Liver (tissue), 9 donors: ENCODE results near the gene EPN3. TPM values are rescaled to one million over a fixed set of nuclear protein-coding genes. Genes with fewer than 3 reads are reported as not detected.

Source experiments
- DNase-seq: peaks from one replicate; pipeline ENCODE4 v3.0.0-alpha.2; 2017; ENCODE audit warnings: low spot score
- H3K27ac ChIP-seq, 2 donors: one replicate each; pipeline ENCODE4 v1.7.0; 2013; ENCODE audit warnings: inconsistent platforms in 2 of 2, low read length in 2 of 2, control low read depth in 1 of 2, low read depth in 1 of 2, mild to moderate bottlenecking in 1 of 2
- H3K27me3 ChIP-seq, 4 donors: one replicate each; pipeline versions ENCODE4 v1.6.1 to v1.7.0; 2013; ENCODE audit warnings: low read length in 3 of 4, inconsistent platforms in 1 of 4, mild to moderate bottlenecking in 1 of 4, moderate library complexity in 1 of 4; ENCODE audit not compliant: control insufficient read depth in 4 of 4, insufficient read depth in 4 of 4
- H3K36me3 ChIP-seq, 4 donors: one replicate each; pipeline versions ENCODE4 v1.6.1 to v1.7.0; 2013; ENCODE audit warnings: low read length in 3 of 4, mild to moderate bottlenecking in 3 of 4, low read depth in 1 of 4, moderate library complexity in 1 of 4; ENCODE audit not compliant: control insufficient read depth in 4 of 4, insufficient read depth in 3 of 4
- H3K4me1 ChIP-seq, 4 donors: one replicate each; pipeline versions ENCODE4 v1.6.1 to v1.7.0; 2013; ENCODE audit warnings: low read length in 3 of 4, mild to moderate bottlenecking in 3 of 4, moderate library complexity in 1 of 4; ENCODE audit not compliant: control insufficient read depth in 4 of 4, insufficient read depth in 4 of 4
- H3K4me3 ChIP-seq, 3 donors: one replicate each; pipeline versions ENCODE4 v1.6.1 to v1.7.0; 2013; ENCODE audit warnings: low read length in 3 of 3, control low read depth in 1 of 3, low read depth in 1 of 3, mild to moderate bottlenecking in 1 of 3
- H3K9ac ChIP-seq, 2 donors: one replicate each; pipeline ENCODE4 v1.7.0; 2013; ENCODE audit warnings: low read length in 2 of 2, mild to moderate bottlenecking in 2 of 2, moderate library complexity in 2 of 2, control low read depth in 1 of 2, low read depth in 1 of 2
- H3K9me3 ChIP-seq, 4 donors: one replicate each; pipeline versions ENCODE4 v1.6.1 to v1.7.0; 2013; ENCODE audit warnings: low read length in 3 of 4; ENCODE audit not compliant: control insufficient read depth in 4 of 4
- ATF3 ChIP-seq: IDR thresholded peaks from 2 replicates; pipeline ENCODE4 v1.6.1; 2016; ENCODE audit warnings: antibody characterized with exemption
- CTCF ChIP-seq: fragments of 150-350 bp; IDR thresholded peaks from 2 replicates; pipeline ENCODE4 v1.5.1; 2017; ENCODE audit warnings: improper control_type of control experiment, low read depth, low read length; ENCODE audit not compliant: missing input control
- EGR1 ChIP-seq, 2 donors: IDR thresholded peaks; 2 replicates each; pipeline ENCODE4 v1.6.1; 2016 to 2018; ENCODE audit warnings: antibody characterized with exemption in 2 of 2, low read depth in 2 of 2
- FOXA1 ChIP-seq: IDR thresholded peaks from 2 replicates; pipeline ENCODE4 v1.6.1; 2016; ENCODE audit warnings: antibody characterized with exemption
- FOXA2 ChIP-seq: IDR thresholded peaks from 2 replicates; pipeline ENCODE4 v1.6.1; 2016; ENCODE audit warnings: antibody characterized with exemption
- HNF4A ChIP-seq, 2 donors: conservative IDR thresholded peaks; 2 replicates each; pipeline ENCODE4 v1.6.1; 2016; ENCODE audit warnings: antibody characterized with exemption in 2 of 2, mild to moderate bottlenecking in 2 of 2
- HNF4G ChIP-seq: IDR thresholded peaks from 2 replicates; pipeline ENCODE4 v1.6.1; 2016; ENCODE audit warnings: antibody characterized with exemption
- JUND ChIP-seq, 2 donors: IDR thresholded peaks; 2 replicates each; pipeline ENCODE4 v1.6.1; 2016; ENCODE audit warnings: antibody characterized with exemption in 2 of 2
- MAX ChIP-seq: IDR thresholded peaks from 2 replicates; pipeline ENCODE4 v1.6.1; 2016; ENCODE audit warnings: antibody characterized with exemption
- NR2F2 ChIP-seq: IDR thresholded peaks from 2 replicates; pipeline ENCODE4 v1.6.1; 2016; ENCODE audit warnings: antibody characterized with exemption
- RAD21 ChIP-seq, 2 donors: IDR thresholded peaks; 2 replicates each; pipeline ENCODE4 v1.6.1; 2016; ENCODE audit warnings: antibody characterized with exemption in 2 of 2, mild to moderate bottlenecking in 2 of 2
- REST ChIP-seq: IDR thresholded peaks from 2 replicates; pipeline ENCODE4 v1.6.1; 2016; ENCODE audit warnings: antibody characterized with exemption, mild to moderate bottlenecking
- RXRA ChIP-seq, 2 donors: IDR thresholded peaks; 2 replicates each; pipeline ENCODE4 v1.6.1; 2017 to 2018; ENCODE audit warnings: antibody characterized with exemption in 2 of 2, mild to moderate bottlenecking in 1 of 2
- SP1 ChIP-seq: IDR thresholded peaks from 2 replicates; pipeline ENCODE4 v1.6.1; 2018; ENCODE audit warnings: antibody characterized with exemption, mild to moderate bottlenecking
- TAF1 ChIP-seq: conservative IDR thresholded peaks from 2 replicates; pipeline ENCODE4 v1.6.1; 2016; ENCODE audit warnings: antibody characterized with exemption, mild to moderate bottlenecking
- YY1 ChIP-seq: IDR thresholded peaks from 2 replicates; pipeline ENCODE4 v1.6.1; 2016; ENCODE audit warnings: antibody characterized with exemption, mild to moderate bottlenecking
- ZBTB33 ChIP-seq: IDR thresholded peaks from 2 replicates; pipeline ENCODE4 v1.6.1; 2016; ENCODE audit warnings: antibody characterized with exemption
- WGBS: extraction: QIAGEN DNeasy Blood & Tissue Kit; methylation state at CpG from one replicate; pipeline ENCODE4 v1.1.7; 2013; 5-methylcytosine and 5-hydroxymethylcytosine counted together
- polyA plus RNA-seq, 2 donors: library from polyadenylated mRNA; stranded (reverse) in 1 of 2; unstranded in 1 of 2; fragments of 200-250 nt in 1 of 2; fragments of >200 nt in 1 of 2; fragmentation: Nextera tagmentation in 1 of 2; extraction: Ambion mirVana in 1 of 2; gene quantifications; one replicate each; pipeline versions ENCODE4 v1.2.1 to v1.2.3, GENCODE V29; 2013 to 2015
- total RNA-seq, 2 donors: library from RNA; depleted of rRNA; stranded (reverse); fragments of >200 nt; gene quantifications; one replicate each; pipeline ENCODE4 v1.2.3, GENCODE V29; 2014
- donor health status: healthy.
- donor health status: healthy.
- donor health status: healthy.
- donor health status: healthy.
- donor health status: healthy.

Gene EPN3
- total and polyA plus RNA-seq, 4 donors: 0.06 to 0.51 (median 0.33) TPM; not detected in 1

- no peak for TF ChIP-seq MAX
- TF ChIP-seq HNF4A (conservative IDR thresholded peaks at IDR 0.05): no peak
- TF ChIP-seq NR2F2: no peak
- no peak for TF ChIP-seq ATF3
- TF ChIP-seq SP1: no peak
Observed at GRCh38 chr17:50523208-50523607, 9.3 kb upstream of the EPN3 start (continued).

GRCh38 chr17:50524838-50525237 lies 7.7 kb upstream of the EPN3 start:
- no peaks in the 10 kb centered on the region for H3K9me3 ChIP-seq
- H3K9ac ChIP-seq: no peak overlapping the region
- 95% methylated on average over 18 of the region's 18 CpGs for WGBS
- H3K27ac ChIP-seq: no peak overlapping the region
- no peaks in the 10 kb centered on the region for H3K36me3 ChIP-seq
- H3K4me3 ChIP-seq: no peak overlapping the region
- no peak for TF ChIP-seq EGR1 (IDR thresholded peaks at IDR 0.05; ENCODE audit: low read depth in 2 of 2)
- no peak for TF ChIP-seq MAX
- no peak for TF ChIP-seq JUND (IDR thresholded peaks at IDR 0.05)
- no peak for TF ChIP-seq FOXA1
- no peak for TF ChIP-seq RXRA (IDR thresholded peaks at IDR 0.05)
- TF ChIP-seq TAF1: no peak
- no peak for TF ChIP-seq RAD21 (IDR thresholded peaks at IDR 0.05)
- no peak for TF ChIP-seq ATF3
- no peak for TF ChIP-seq NR2F2
- TF ChIP-seq YY1: no peak
- no peak for TF ChIP-seq HNF4G
- TF ChIP-seq SP1: no peak
- no peak for TF ChIP-seq ZBTB33
- no peak for TF ChIP-seq CTCF
- TF ChIP-seq FOXA2: no peak
- TF ChIP-seq REST: no peak
- no peaks in the 10 kb centered on the region for H3K27me3 ChIP-seq
- H3K4me1 ChIP-seq: no peaks in the 10 kb centered on the region
- no peak for DNase-seq
